ENCODE data around the gene TUFM. TPM values are rescaled to one million over a fixed set of nuclear protein-coding genes. Genes with fewer than 3 reads are reported as not detected.
"Not testable (repeated sequence)": the region's sequence is repeated elsewhere in the genome, so short reads cannot be mapped to it uniquely, and the experiment has no call there.

TUFM gene
- total RNA-seq, 1 donor = 101 TPM

DNA sequence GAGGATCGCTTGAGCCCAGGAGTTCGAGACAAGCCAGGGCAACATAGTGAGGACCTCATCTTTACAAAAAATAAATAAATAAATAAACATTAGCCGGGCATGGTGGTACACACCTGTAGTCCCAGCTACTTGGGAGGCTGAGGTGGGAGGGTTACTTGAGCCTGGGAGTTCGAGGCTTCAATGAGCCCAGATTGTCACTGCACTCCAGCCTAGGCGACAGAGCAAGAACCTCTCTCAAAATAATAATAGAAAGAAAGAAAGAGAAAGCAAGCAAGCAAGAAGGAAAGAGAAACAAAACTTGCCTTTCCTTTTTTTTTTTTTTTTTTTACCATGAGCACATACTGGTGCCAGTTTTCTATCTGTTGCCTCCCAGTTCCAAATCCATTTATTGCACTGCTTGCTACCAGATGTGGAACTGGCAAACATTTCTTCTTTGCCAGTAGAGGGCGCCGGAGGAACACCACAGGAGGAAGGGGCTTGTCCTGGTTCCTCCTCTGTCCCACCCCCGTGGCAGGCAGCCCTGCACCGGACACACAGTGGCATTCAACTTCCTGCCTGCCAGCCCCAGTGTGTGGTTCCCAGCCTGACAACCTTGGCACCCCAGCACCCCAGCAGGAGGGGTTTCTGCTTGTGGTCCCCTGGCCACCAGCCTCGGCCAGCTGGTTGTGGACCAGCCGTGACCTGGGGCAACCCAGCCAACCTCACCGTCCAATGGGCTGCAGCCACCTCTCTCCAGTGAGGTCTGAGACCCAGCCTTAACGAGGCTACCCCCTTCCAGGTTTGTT is 43.7 kb downstream of the TUFM start:
- TF ChIP-seq, protein P1, sequence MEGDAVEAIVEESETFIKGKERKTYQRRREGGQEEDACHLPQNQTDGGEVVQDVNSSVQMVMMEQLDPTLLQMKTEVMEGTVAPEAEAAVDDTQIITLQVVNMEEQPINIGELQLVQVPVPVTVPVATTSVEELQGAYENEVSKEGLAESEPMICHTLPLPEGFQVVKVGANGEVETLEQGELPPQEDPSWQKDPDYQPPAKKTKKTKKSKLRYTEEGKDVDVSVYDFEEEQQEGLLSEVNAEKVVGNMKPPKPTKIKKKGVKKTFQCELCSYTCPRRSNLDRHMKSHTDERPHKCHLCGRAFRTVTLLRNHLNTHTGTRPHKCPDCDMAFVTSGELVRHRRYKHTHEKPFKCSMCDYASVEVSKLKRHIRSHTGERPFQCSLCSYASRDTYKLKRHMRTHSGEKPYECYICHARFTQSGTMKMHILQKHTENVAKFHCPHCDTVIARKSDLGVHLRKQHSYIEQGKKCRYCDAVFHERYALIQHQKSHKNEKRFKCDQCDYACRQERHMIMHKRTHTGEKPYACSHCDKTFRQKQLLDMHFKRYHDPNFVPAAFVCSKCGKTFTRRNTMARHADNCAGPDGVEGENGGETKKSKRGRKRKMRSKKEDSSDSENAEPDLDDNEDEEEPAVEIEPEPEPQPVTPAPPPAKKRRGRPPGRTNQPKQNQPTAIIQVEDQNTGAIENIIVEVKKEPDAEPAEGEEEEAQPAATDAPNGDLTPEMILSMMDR (IDR thresholded peaks at IDR 0.05; ENCODE audit: extremely low read depth, low read depth, low read length) = peak; percentile 29
- H3K27me3 ChIP-seq (ENCODE audit: insufficient read depth, low read length); H3K4me1 ChIP-seq (ENCODE audit: insufficient read depth, low read length); H3K4me3 ChIP-seq (ENCODE audit: insufficient read depth, low read length); H3K79me2 ChIP-seq (ENCODE audit: insufficient read depth, low read length); H4K20me1 ChIP-seq (ENCODE audit: insufficient read depth, low read length); H3K27ac ChIP-seq (ENCODE audit: low read depth, low read length); H3K36me3 ChIP-seq (ENCODE audit: insufficient read depth, low read length); H3K4me2 ChIP-seq (ENCODE audit: insufficient read depth, low read length); DNase-seq (ENCODE audit: insufficient read length, low spot score, missing footprints); H3K9me3 ChIP-seq (ENCODE audit: low read depth, low read length); H2AFZ ChIP-seq (ENCODE audit: low read length): not testable (repeated sequence)

Small RNA genes within 50 kb of the gene (small RNA-seq; reads per million reads assigned to genes)
- gene RF00416 = not detected

Other genes with a start within 250 kb of the TUFM start
- not detected in 2 replicates for gene SULT1A2, start 249.3 kb downstream of the TUFM start, total RNA-seq
- 1.8 and 2.9 TPM in 2 replicates for gene SULT1A1, start 236.3 kb downstream of the TUFM start, total RNA-seq
- not detected in 2 replicates for gene NPIPB8, start 208.3 kb downstream of the TUFM start, total RNA-seq
- gene EIF3C, start 134.9 kb downstream of the TUFM start, total RNA-seq = 104 and 138 TPM in 2 replicates
- 1.8 and 2.7 TPM in 2 replicates for gene NPIPB9, start 94.6 kb downstream of the TUFM start, total RNA-seq
- gene ATXN2L, start 23.3 kb downstream of the TUFM start, total RNA-seq = 54.5 and 62.6 TPM in 2 replicates
- gene SH2B1, start 17.5 kb upstream of the TUFM start, total RNA-seq = 14.8 and 17.1 TPM in 2 replicates
- gene ATP2A1, start 32.1 kb upstream of the TUFM start, total RNA-seq = 0.29 and 0.36 TPM in 2 replicates
- gene RABEP2, start 78.9 kb upstream of the TUFM start, total RNA-seq = 27.4 and 31.5 TPM in 2 replicates
- gene CD19, start 85.6 kb upstream of the TUFM start, total RNA-seq = not detected in 2 replicates
- 18.1 and 20.0 TPM in 2 replicates for gene NFATC2IP, start 104.6 kb upstream of the TUFM start, total RNA-seq
- 50.7 and 51.9 TPM in 2 replicates for gene SPNS1, start 128.4 kb upstream of the TUFM start, total RNA-seq
- 1.2 and 1.4 TPM in 2 replicates for gene LAT, start 138.7 kb upstream of the TUFM start, total RNA-seq

All from osteoblast (primary cell).